Hepatic stellate cell (primary cell): Measurements from ENCODE around the gene CCDC60.

Experiments
- DNase-seq: peaks from one replicate; pipeline ENCODE4 v3.0.0; 2011; ENCODE audit warnings: low spot score

CCDC60 gene

DNA sequence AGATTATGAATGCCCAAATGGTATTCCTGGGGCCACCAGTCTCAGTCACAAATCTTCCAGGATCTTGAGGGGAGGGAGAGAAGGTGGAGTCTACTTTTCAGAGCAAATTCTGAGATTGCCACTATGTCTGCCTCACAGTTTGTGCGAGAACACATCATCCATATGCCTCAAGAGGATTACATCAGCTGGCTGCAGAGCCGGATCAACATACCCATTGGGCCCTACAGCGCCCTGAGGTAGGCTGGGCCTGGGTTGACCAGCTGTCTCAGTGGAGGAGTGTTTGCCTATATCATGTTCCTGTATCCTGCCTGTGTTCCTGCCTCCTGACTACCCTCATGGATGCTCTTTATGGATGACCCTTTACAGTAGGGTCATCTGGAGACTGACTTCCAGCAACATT lies 205.9 kb downstream of the CCDC60 start:
- no peak for DNase-seq

DNA sequence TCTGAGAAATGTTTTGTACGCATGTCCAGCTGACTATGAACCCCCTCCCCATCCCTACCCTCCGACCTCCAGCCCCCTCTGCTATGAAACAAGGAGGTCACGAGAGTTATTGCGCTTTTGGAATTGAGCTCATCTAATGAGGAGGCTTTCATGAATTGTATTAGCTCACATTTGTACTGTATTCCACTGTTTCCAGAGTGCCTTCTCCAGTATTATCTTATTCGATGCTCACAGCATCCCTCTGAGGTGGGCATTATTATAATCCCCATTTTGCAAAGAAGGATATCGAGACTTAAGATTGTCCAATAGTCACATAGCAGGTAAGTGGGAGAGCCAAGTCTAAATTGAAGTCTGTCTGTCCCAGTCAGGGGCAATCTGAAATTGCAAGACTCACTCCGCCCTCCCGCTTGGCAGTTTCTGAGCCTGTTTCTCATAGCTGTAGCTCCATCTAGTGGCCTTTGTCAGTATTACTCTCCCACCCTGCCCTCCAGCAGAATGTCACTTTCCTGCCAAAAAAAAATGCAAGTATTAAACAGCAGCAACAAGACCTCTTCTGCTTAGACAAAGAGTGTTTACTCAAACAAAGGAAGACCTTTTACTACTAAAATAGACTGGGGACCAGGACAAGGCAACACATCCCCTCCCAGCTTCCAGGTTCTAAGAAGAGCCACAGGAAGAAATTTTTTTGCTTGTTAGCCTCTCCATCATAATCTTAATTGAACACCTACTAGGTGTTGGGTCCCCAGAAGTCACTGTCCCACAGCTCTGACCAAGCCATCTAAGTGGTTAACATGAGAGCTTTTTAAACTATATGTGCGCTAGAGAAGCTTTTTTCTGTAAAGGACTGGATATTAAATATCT lies 210.5 kb downstream of the CCDC60 start:
- peak; percentile 58 for DNase-seq

DNA sequence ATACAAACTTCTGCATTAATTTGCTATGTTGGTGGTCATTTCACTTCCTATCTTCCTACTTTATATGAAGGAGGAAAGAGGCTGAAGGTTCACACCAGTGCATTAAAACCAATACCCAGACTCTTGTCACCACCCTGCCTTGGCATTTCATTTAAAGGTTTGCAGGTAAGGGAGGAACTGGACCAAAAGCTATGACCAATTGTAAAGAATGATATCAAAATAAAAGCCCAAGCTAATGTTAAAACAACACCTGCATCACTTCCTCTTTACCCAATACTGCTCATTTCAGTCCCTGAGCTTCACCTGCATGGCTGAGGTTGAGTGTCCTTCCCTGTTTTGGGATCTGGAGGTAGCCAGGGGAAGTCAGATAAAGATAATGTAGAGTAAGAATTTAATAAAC lies 211.8 kb downstream of the CCDC60 start:
- no peak for DNase-seq

DNA sequence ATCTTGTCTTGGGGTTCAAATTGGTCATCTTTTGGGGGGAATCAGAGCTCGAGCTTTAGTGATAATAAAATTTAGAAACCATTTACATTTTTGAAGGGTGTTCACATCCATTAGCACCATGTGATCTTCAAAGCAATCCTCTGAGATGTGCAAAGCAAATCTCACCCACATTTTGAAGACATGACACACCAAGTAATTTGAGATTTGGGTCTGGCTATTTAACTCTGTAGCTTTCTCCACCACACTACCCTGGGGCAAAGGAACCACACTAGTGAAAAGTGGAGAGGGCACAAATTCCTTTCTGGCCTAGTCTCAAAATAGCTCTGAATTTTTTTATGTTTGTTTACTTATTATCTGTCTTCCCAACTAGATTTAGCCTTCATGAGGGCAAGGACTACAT lies 212.5 kb downstream of the CCDC60 start:
- no peak for DNase-seq

DNA sequence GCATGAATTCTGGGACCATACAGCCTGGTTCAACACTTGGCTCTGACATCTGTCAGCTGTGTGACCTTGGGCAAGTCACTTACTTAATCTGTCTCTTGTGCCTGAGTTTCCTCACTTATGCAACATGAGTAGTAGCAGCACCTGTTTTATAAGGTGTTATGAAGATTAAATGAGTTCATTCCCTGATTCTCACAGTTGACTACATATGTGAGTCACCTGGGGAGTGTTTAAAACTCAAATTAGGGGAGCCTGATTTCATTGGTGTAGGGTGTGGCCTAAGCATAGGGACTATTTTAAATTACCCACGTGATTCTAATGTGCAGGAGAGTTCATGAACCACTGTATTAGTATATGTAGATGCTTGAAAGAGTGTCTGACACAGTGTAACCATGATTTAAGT lies 222.3 kb downstream of the CCDC60 start:
- DNase-seq: no peak

DNA sequence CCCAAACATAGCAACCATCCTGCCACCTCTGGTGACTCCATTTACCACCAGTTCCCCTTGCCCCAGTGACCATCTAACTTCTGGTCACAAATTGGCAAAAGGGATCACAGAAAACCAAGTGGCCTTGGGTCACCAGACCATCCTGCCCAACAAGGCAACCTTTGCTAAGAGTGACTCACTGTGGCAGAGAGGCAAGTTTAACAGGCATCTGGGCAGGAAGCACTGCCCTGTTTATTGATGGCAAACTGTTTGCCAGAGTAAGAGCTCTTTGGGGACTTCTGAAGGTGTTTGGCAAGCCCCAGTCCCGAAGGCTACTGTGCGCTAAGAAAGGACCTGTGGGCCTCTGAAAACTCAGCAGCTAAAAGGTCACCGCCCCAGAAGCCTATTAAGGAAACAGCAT lies 230.9 kb downstream of the CCDC60 start:
- no peak for DNase-seq

DNA sequence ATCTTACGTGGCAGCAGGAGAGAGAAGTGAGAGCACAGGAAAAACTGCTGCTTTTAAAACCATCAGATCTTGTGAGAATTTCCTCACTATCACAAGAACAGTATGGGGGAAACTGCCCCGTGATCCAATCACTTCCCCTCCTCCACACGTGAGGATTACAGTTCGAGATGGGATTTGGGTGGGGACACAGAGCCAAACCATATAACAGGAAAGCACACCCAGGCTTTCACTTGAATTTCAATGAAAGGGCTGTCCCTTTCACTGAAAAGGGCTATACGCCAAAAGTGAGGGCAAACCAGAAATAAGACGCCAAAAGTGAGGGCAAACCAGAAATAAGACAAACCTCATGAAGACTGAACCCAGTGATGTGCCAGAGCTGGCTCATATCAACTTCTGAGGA lies 236.2 kb downstream of the CCDC60 start:
- no peak for DNase-seq

DNA sequence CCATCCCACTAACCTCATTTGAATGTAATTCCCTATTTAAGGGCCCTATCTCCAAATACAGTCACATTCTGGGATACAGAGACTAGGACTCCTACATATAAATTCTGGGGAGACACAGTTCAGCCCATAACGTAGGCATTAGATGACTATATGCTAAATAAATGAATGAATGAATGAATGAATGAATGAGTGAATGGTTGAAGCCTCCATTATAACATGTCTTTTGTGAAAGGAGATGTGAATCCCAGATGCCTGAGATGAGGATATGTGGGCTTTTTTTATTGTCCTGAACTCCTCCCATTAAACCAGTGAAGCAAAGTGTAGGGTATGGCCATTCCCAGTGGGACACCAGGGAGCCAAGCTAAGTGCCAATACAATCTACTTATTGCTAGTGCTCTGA lies 238.6 kb downstream of the CCDC60 start:
- no peak for DNase-seq

DNA sequence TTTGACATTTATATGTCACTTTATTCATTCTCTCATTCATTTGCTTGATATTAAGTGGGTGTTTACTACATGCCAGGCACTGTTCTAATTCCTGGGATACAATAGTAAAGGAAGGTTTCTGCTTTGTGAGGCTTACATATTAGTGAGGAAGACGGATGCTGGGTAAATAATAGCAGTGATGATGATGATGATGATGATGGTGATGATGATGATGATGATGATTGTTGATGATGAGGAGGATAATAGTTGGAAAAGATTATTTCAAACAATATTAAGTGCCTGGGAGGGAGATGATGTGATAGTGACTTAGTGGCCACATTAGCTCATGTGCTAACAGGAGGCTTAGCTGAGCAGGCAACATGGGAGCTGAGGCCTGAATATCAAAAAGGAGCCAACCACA lies 239.7 kb downstream of the CCDC60 start:
- no peak for DNase-seq

DNA sequence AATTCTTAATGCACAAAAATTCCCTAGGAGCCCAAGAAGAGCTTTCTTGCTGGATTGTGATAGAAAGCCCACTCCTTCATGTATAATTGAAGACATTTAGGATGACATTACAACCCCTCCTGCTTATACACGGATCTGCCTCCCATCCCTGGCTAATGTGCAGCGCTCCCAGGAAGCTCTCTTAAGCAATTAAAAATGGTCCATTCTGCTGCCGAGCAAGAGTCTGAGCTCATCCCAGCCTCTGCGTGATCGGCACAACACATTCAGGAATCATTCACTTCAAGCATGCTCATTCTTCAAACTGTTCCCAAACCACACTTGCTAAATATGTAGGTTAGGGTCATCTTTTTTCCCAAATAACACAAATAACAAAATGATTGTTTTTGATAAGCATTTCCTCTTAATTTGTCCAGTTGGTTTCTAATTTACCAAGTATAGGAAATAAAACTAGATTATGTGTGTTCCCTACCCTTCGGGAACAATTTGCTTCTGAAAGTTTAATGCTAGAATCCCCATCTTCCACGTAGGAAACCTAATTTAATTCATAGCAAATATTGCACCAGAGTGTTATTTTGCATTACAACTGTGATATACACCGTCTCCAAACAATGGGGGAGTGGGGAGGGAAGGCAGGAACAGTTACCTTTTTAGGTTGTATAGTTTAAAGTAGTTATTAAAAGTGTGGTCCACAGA lies 241.7 kb downstream of the CCDC60 start:
- no peak for DNase-seq

DNA sequence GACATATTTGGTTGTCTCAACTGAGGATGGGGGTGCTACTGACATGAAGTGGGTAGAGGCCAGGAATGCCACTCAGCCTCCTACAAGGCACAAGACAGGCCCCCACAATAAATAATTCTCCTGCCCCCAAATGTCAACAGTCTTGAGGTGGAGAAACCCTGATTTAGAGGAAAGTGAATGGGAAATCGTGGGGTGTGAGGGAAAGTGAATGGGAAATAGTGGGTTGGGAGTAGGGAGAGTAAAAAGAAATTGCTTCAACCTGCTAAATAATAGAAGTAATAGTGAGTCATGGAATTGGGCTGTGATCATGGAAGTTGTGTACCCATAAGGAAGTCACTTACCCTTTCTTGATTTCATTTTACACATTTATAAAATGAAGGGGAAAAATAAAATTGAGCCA lies 242.4 kb downstream of the CCDC60 start:
- no peak for DNase-seq

DNA sequence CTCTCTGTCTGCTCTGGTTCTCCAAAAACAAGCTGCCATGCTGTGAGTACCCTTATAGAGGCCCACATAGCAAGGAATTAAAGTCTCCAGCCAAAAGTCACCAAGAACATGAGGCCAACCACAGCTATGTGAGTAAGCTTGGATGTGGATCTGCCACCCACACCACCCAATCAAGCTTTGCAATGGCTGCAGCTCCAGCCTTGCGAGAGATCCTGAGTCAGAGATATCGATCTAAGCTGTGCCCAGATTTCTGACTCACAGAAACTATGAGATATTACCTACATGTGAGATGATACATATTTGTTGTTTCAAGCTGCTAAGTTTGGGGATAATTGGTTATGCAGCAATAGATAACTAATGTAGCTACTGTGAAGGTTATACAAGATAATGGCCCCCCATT lies 243.6 kb downstream of the CCDC60 start:
- DNase-seq: no peak

DNA sequence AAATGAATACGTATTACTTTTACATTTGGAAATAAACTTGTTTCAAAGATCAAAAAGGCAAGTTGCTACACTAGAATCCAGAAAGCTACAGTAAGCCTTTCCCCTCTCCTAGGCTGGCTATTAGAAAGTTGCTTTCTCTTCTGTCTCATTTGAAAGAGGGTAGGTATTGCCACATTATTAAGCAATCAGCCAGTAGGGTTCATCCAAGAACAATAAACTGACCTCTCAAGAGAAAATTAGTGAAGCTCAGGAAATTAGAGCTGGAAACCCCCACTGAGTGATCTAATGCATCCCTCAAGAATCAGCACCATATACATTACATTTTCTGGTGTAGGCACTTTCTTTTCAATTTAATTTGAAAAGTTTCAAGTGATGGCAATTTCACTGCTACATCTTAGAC lies 254.6 kb downstream of the CCDC60 start:
- DNase-seq: no peak

DNA sequence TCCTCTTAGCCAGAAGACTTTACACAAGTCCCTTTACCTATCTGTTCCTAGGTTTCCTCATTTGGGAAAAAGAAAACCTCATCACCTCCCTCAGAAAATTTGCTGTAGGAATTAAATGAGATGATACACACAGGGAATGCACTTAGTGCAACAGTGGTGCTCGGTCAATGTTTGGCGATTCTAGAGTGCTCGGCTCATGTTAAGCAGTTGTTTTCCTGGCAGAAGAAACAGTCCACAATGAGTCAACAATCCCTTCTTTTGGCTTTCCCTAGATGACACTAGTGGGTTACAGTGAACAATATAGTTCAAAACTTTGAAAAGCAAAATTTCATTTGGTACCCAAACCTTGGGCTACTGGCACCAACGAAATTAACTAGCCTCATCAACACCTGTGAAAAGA lies 255.1 kb downstream of the CCDC60 start:
- DNase-seq: no peak
